CD4-positive, alpha-beta T cell treated with Interleukin-17A for 1 hour (primary cell): ENCODE results near the gene ADCY10.
"Not testable (repeated sequence)": the region's sequence is repeated elsewhere in the genome, so short reads cannot be mapped to it uniquely, and the experiment has no call there.

ENCODE experiments used
- DNase-seq: peaks from one replicate; pipeline ENCODE4 v3.0.0-alpha.2; 2020

ADCY10 gene

GRCh38 chr1:167880580-167881021 is 33.3 kb downstream of the ADCY10 start:
- DNase-seq: no peak

- no peak for DNase-seq
Observed at GRCh38 chr1:167879508-167879907, 34.4 kb downstream of the ADCY10 start.

GRCh38 chr1:167878372-167879160 is 35.4 kb downstream of the ADCY10 start:
- DNase-seq: no peak

GRCh38 chr1:167876597-167877175 is 37.2 kb downstream of the ADCY10 start:
- DNase-seq: no peak

GRCh38 chr1:167871331-167871730 is 42.6 kb downstream of the ADCY10 start:
- DNase-seq: no peak

GRCh38 chr1:167869157-167870001 is 44.6 kb downstream of the ADCY10 start:
- DNase-seq: not testable (repeated sequence)

- not testable (repeated sequence) for DNase-seq
Observed at GRCh38 chr1:167866739-167867414, 47.1 kb downstream of the ADCY10 start.

GRCh38 chr1:167866326-167866725 is 47.6 kb downstream of the ADCY10 start:
- DNase-seq: not testable (repeated sequence)

- not testable (repeated sequence) for DNase-seq
Observed at GRCh38 chr1:167865804-167866308, 48.1 kb downstream of the ADCY10 start.

GRCh38 chr1:167865193-167865592 is 48.7 kb downstream of the ADCY10 start:
- not testable (repeated sequence) for DNase-seq

- DNase-seq: no peak
Observed at GRCh38 chr1:167864392-167865032, 49.4 kb downstream of the ADCY10 start.

GRCh38 chr1:167863921-167864279 is 50.0 kb downstream of the ADCY10 start:
- no peak for DNase-seq

- DNase-seq: not testable (repeated sequence)
Observed at GRCh38 chr1:167863191-167863920, 50.6 kb downstream of the ADCY10 start.

- DNase-seq: no peak
Observed at GRCh38 chr1:167862432-167863076, 51.4 kb downstream of the ADCY10 start.

GRCh38 chr1:167861664-167862381 is 52.1 kb downstream of the ADCY10 start:
- no peak for DNase-seq

- no peak for DNase-seq
Observed at GRCh38 chr1:167860231-167860923, 53.6 kb downstream of the ADCY10 start.

- DNase-seq: no peak
Observed at GRCh38 chr1:167856711-167857418, 57.1 kb downstream of the ADCY10 start.

GRCh38 chr1:167854184-167854583 is 59.8 kb downstream of the ADCY10 start:
- no peak for DNase-seq

- DNase-seq: no peak
Observed at GRCh38 chr1:167849666-167850065, 64.3 kb downstream of the ADCY10 start.
